Suprapubic skin (tissue), 4 donors: ENCODE data around the gene CAMK2A. TPM values are rescaled to one million over a fixed set of nuclear protein-coding genes. Genes with fewer than 3 reads are reported as not detected.

ENCODE experiments used
- DNase-seq, 2 donors: peaks; one replicate each; pipeline ENCODE4 v3.0.0-alpha.2; 2019; ENCODE audit warnings: low spot score in 2 of 2
- H3K27ac ChIP-seq: fragments of 200-600 bp; sonication (generic); one replicate; pipeline ENCODE4 v1.5.1; 2019
- H3K27me3 ChIP-seq: fragments of 200-600 bp; sonication (generic); one replicate; pipeline ENCODE4 v1.5.1; 2019
- H3K36me3 ChIP-seq: fragments of 200-600 bp; sonication (generic); one replicate; pipeline ENCODE4 v1.5.1; 2019
- H3K4me1 ChIP-seq: fragments of 200-600 bp; sonication (generic); one replicate; pipeline ENCODE4 v1.5.1; 2019
- H3K4me3 ChIP-seq: fragments of 200-600 bp; sonication (generic); one replicate; pipeline ENCODE4 v1.5.1; 2019; ENCODE audit warnings: mild to moderate bottlenecking
- H3K9me3 ChIP-seq: fragments of 200-600 bp; sonication (generic); one replicate; pipeline ENCODE4 v1.5.1; 2019
- EP300 ChIP-seq: sonication (generic); formaldehyde crosslinking; IDR thresholded peaks from one replicate; pipeline ENCODE4 v1.6.1; 2017; ENCODE audit warnings: antibody characterized with exemption
- POLR2A ChIP-seq, 2 donors: fragments of 450-650 bp; IDR thresholded peaks; one replicate each; pipeline ENCODE4 v1.6.1; 2017; ENCODE audit warnings: antibody characterized with exemption in 2 of 2, mild to moderate bottlenecking in 2 of 2, moderate library complexity in 2 of 2
- POLR2AphosphoS5 ChIP-seq, 3 donors: sonication (generic); formaldehyde crosslinking; IDR thresholded peaks; one replicate each; pipeline ENCODE4 v1.6.1; 2017; ENCODE audit warnings: antibody characterized with exemption in 3 of 3
- WGBS: methylation state at CpG from one replicate; pipeline ENCODE4 v1.1.5; 2018; 5-methylcytosine and 5-hydroxymethylcytosine counted together
- total RNA-seq, 4 donors: library from RNA; depleted of rRNA; stranded (reverse); fragments of >200 nt; gene quantifications; one replicate each; pipeline ENCODE4 v1.1.0, GENCODE V29; 2016
- TF ChIP-seq, protein P1 (sequence below), 2 donors: fragments of 200-600 bp in 1 of 2; fragments of 450-650 bp in 1 of 2; sonication (generic) in 1 of 2; IDR thresholded peaks; one replicate each; pipeline ENCODE4 v1.5.1; 2016 to 2019; ENCODE audit warnings: antibody characterized with exemption in 2 of 2, mild to moderate bottlenecking in 1 of 2, moderate library complexity in 1 of 2

CAMK2A gene
- total RNA-seq, 4 donors from 2014 or later = 0.26 to 0.64 TPM; not detected in 2

DNA sequence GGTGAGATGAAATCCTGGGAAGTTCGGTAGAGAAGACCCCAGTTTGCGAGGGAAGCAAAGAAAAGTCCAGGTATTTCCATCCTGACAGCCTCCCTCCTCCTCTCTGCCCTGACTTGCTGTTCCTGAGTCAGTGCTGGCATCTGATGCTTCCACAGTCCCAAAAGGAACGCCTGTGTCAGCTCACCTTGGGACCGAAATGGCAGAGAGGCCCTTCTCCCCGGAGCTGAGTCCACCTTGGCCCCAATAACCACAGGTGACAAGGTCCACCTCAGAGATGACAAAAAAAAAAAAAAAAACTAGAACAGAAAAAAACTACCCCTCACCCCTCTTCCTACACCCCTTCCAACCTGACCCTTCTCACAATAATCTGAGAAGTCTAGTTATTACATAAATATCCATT lies 68.1 kb downstream of the CAMK2A start:
- H3K4me3 ChIP-seq = no peak overlapping the region
- DNase-seq = no peak
- H3K27ac ChIP-seq = no peak overlapping the region
- no peaks in the 10 kb centered on the region for H3K4me1 ChIP-seq
- H3K36me3 ChIP-seq = no peaks in the 10 kb centered on the region
- TF ChIP-seq POLR2A (IDR thresholded peaks at IDR 0.05) = no peak
- TF ChIP-seq POLR2AphosphoS5 (IDR thresholded peaks at IDR 0.05) = no peak
- TF ChIP-seq EP300 = no peak
- TF ChIP-seq, protein P1, sequence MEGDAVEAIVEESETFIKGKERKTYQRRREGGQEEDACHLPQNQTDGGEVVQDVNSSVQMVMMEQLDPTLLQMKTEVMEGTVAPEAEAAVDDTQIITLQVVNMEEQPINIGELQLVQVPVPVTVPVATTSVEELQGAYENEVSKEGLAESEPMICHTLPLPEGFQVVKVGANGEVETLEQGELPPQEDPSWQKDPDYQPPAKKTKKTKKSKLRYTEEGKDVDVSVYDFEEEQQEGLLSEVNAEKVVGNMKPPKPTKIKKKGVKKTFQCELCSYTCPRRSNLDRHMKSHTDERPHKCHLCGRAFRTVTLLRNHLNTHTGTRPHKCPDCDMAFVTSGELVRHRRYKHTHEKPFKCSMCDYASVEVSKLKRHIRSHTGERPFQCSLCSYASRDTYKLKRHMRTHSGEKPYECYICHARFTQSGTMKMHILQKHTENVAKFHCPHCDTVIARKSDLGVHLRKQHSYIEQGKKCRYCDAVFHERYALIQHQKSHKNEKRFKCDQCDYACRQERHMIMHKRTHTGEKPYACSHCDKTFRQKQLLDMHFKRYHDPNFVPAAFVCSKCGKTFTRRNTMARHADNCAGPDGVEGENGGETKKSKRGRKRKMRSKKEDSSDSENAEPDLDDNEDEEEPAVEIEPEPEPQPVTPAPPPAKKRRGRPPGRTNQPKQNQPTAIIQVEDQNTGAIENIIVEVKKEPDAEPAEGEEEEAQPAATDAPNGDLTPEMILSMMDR (IDR thresholded peaks at IDR 0.05) = no peak
- H3K9me3 ChIP-seq = no peaks in the 10 kb centered on the region
- WGBS = 78% methylated on average over 5 of the region's 5 CpGs
- no peaks in the 10 kb centered on the region for H3K27me3 ChIP-seq

DNA sequence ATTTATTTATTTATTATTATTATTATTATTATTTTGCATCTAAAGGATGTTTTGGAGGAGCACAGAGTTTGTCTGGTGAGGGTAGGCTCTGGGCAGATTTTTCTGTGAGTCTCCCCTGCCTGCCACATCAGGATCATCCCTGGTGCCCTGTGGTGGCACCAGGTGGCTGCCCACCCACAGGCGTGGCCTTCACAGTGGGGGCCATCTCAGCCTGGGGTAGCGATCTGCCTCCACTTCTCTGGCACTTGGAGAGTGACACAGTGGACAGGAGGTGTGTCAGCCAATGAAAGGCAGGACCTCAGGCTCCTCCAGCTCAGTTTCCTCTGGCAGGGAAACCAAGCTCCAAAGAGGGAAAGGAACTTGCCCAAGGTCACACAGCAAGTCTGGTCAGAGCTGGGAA lies 69.7 kb downstream of the CAMK2A start:
- no peaks in the 10 kb centered on the region for H3K27me3 ChIP-seq
- H3K4me3 ChIP-seq = no peak overlapping the region
- DNase-seq = no peak
- 95% methylated on average over 2 of the region's 2 CpGs for WGBS
- no peaks in the 10 kb centered on the region for H3K4me1 ChIP-seq
- H3K27ac ChIP-seq = no peak overlapping the region
- TF ChIP-seq POLR2A (IDR thresholded peaks at IDR 0.05) (no peak), POLR2AphosphoS5 (IDR thresholded peaks at IDR 0.05) (no peak), EP300 (no peak)
- TF ChIP-seq, protein P1 (IDR thresholded peaks at IDR 0.05) = no peak
- H3K36me3 ChIP-seq = no peaks in the 10 kb centered on the region
- H3K9me3 ChIP-seq = no peaks in the 10 kb centered on the region

DNA sequence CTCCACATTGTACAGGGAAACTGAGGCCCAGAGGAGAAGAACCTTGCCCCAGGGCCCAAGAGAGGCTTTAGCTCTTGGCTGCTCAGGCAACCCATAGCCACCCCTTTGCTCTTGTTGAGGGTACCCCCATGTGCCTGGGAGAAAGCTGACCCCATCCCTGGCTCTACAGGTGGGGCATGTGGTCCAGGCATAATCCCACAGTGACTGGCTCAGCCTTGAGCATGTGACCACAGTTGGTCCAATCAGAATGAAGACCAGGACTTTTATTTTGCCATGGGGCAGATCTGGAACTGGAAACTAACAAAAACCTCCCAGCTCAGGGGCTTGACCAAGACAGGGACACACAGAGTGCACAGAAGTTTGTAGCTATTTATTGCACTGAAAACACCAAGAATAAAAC lies 70.4 kb downstream of the CAMK2A start:
- Histone ChIP-seq H3K9me3 (no peaks in the 10 kb centered on the region), H3K27me3 (no peaks in the 10 kb centered on the region), H3K36me3 (no peaks in the 10 kb centered on the region), H3K27ac (no peak overlapping the region), H3K4me3 (no peak overlapping the region), H3K4me1 (peaks cover 3% of the 10 kb centered on the region)
- TF ChIP-seq EP300 (no peak), POLR2A (IDR thresholded peaks at IDR 0.05) (no peak), POLR2AphosphoS5 (IDR thresholded peaks at IDR 0.05) (no peak)
- TF ChIP-seq, protein P1 (IDR thresholded peaks at IDR 0.05) = no peak
- no peak for DNase-seq

DNA sequence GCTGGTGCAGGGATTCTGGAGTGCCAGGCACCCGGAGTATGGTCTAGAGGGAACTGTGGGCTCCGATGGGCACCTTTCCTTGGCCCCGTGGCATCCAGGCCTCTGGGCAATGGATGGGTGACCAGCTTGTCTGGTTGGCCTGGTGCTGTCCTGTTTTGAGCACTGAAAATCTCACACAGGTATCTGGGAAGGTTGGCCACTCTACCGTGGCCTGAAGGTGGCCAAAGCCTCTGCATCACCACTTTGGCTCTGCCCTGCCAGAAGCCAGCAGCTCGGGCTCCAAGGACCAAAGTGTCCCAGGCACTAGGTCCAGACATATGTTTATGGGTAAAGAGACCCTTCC lies 70.9 kb downstream of the CAMK2A start:
- Histone ChIP-seq H3K27ac (no peak overlapping the region), H3K36me3 (no peaks in the 10 kb centered on the region), H3K27me3 (no peaks in the 10 kb centered on the region), H3K4me3 (no peak overlapping the region), H3K9me3 (no peaks in the 10 kb centered on the region), H3K4me1 (peaks cover 4% of the 10 kb centered on the region)
- TF ChIP-seq POLR2A (IDR thresholded peaks at IDR 0.05) (no peak), EP300 (no peak), POLR2AphosphoS5 (IDR thresholded peaks at IDR 0.05) (no peak)
- TF ChIP-seq, protein P1 (IDR thresholded peaks at IDR 0.05) = no peak
- 80% methylated on average over 3 of the region's 5 CpGs for WGBS
- DNase-seq = no peak

DNA sequence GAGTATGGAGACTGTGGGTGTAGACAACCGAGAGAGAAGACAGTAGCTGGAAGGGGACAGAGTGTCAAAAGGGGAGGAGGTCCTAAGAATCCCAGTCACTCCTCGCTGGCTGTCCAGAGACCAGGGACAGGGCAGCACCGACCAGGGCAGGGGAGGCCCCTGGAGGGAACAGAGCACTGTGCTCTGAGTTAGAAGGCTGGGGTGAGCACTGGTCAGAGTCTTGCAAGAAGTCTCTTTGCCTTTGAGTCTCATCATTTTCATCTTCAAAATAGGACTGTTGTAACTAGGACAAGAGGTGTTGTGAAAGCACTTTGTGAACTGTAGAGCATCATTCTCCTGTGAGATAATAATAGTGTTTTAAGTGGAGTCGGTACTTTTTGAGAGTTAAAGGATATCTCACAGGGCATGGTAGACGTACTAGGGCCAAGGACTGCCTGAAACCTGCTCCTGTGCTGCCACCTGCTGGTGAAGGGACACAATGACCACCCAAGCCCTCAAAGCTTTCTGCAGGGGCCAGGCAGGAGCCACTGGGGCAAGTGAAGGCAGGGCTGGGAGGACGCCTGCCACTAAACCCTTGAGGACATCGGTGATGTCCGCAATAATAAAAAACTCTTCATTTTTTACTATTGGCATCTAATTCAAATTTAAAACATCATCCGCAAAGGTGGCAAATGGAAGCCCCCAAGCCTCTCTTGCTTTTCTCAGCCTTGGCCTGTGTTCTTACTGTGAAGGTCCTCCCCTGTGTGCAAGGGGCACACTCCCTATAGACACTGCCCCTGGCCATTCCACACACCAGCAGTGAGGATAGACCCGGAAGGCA lies 71.5 kb downstream of the CAMK2A start:
- H3K27me3 ChIP-seq = no peaks in the 10 kb centered on the region
- no peaks in the 10 kb centered on the region for H3K9me3 ChIP-seq
- TF ChIP-seq, protein P1 (IDR thresholded peaks at IDR 0.05) = peak; percentile 91 to 94
- TF ChIP-seq POLR2A (IDR thresholded peaks at IDR 0.05) = no peak
- TF ChIP-seq POLR2AphosphoS5 (IDR thresholded peaks at IDR 0.05) = no peak
- no peak for TF ChIP-seq EP300
- H3K27ac ChIP-seq = no peak overlapping the region
- peak; percentile 89 for DNase-seq
- H3K4me1 ChIP-seq = peaks cover 7% of the 10 kb centered on the region
- H3K4me3 ChIP-seq = no peak overlapping the region
- 40% methylated on average over 9 of the region's 10 CpGs for WGBS
- no peaks in the 10 kb centered on the region for H3K36me3 ChIP-seq
